ENCODE results near the gene DPEP3.

GRCh38 chr16:67946128-67946569 lies 34.1 kb downstream of the DPEP3 start:
- no peak for TF ChIP-seq CTCF (conservative IDR thresholded peaks at IDR 0.05; ENCODE audit: low read depth, low read length)
- no peak for TF ChIP-seq EZH2 (IDR thresholded peaks at IDR 0.05; ENCODE audit: low read length, unreplicated experiment)
